K562 (cell line): ENCODE data around the gene PTK6. TPM values are rescaled to one million over a fixed set of nuclear protein-coding genes. Genes with fewer than 3 reads are reported as not detected.

Experiments
- BACH1 ChIP-seq: fragments of 200-800 bp; sonication (Bioruptor generic); IDR thresholded peaks from 2 replicates; pipeline ENCODE4 v1.6.1; 2016; ENCODE audit warnings: missing genetic modification characterization, missing compliant biosample characterization
- HDAC2 ChIP-seq: fragments of 450-650 bp; IDR thresholded peaks from 2 replicates; pipeline ENCODE4 v1.6.1; 2016; ENCODE audit warnings: mild to moderate bottlenecking
- NONO ChIP-seq, 2 experiments: fragments of 200-400 bp in 1 of 2; fragments of 450-650 bp in 1 of 2; formaldehyde crosslinking in 1 of 2; IDR thresholded peaks; 2 replicates each; pipeline ENCODE4 v1.6.1; 2017; ENCODE audit warnings: low read depth in 2 of 2, mild to moderate bottlenecking in 2 of 2, moderate library complexity in 2 of 2, low read length in 1 of 2
- POLR2AphosphoS5 ChIP-seq: IDR thresholded peaks from 2 replicates; pipeline ENCODE4 v1.6.1; 2011; ENCODE audit warnings: mild to moderate bottlenecking, low read depth, low read length, moderate library complexity; ENCODE audit not compliant: control insufficient read depth, insufficient read depth
- ZNF146 ChIP-seq: IDR thresholded peaks from one replicate; pipeline ENCODE4 v1.6.1; 2018; ENCODE audit warnings: missing compliant biosample characterization; ENCODE audit not compliant: unreplicated experiment
- ZNF431 ChIP-seq: sonication (generic); formaldehyde crosslinking; IDR thresholded peaks from 2 replicates; pipeline ENCODE4 v1.8.0; 2022; ENCODE audit warnings: mild to moderate bottlenecking, missing genetic modification reagents
- ZNF717 ChIP-seq: fragments of 250-450 bp; sonication (Bioruptor Pico); IDR thresholded peaks from 2 replicates; pipeline ENCODE4 v1.5.0; 2021
- polyA plus RNA-seq, 8 experiments: library from polyadenylated mRNA; depleted of rRNA in 4 of 8; stranded (reverse) in 5 of 8; unstranded in 3 of 8; fragments of >200 nt; fragmentation: Nextera tagmentation in 2 of 8; fragmentation: Illumina TruSeq in 1 of 8; extraction: Ambion mirVana in 2 of 8; extraction: Trizol in 1 of 8; gene quantifications; 2 replicates each; pipeline versions ENCODE4 v1.2.1 to v1.2.3, GENCODE V29; 2011 to 2014; ENCODE audit warnings: inconsistent platforms in 1 of 8, missing spikeins in 1 of 8
- total RNA-seq, 7 experiments: library from RNA; depleted of rRNA in 6 of 7; stranded (reverse); fragments of >200 nt in 6 of 7; fragmentation: Illumina TruSeq in 2 of 7; extraction: Trizol in 2 of 7; gene quantifications; 2 replicates each; pipeline versions ENCODE4 v1.2.1 to v1.2.3, GENCODE V29; 2011 to 2021; ENCODE audit warnings: low replicate concordance in 1 of 7
- TF ChIP-seq, protein P1 (sequence below): fragments of 250-450 bp; sonication (Bioruptor Pico); IDR thresholded peaks from 2 replicates; pipeline ENCODE4 v1.8.0; 2022; ENCODE audit warnings: inconsistent platforms, mild to moderate bottlenecking, moderate library complexity, borderline replicate concordance
- TF ChIP-seq, protein P2 (sequence below): fragments of 250-450 bp; sonication (Bioruptor Pico); IDR thresholded peaks from 2 replicates; pipeline ENCODE4 v1.5.0; 2021
- TF ChIP-seq, protein P3 (sequence below), 2 experiments: fragments of 450-650 bp in 1 of 2; sonication (generic) in 1 of 2; formaldehyde crosslinking in 1 of 2; IDR thresholded peaks; 2 replicates each; pipeline versions ENCODE4 v1.7.1 to v1.9.0; 2016 to 2022; ENCODE audit warnings: inconsistent platforms in 1 of 2, mild to moderate bottlenecking in 1 of 2, missing genetic modification reagents in 1 of 2
- TF ChIP-seq, protein P4 (sequence below): sonication (generic); formaldehyde crosslinking; IDR thresholded peaks from 2 replicates; pipeline ENCODE4 v1.8.0; 2022; ENCODE audit warnings: mild to moderate bottlenecking, missing genetic modification reagents, borderline replicate concordance
- TF ChIP-seq, protein P5 (sequence below): conservative IDR thresholded peaks from 2 replicates; pipeline ENCODE4 v1.6.1; 2011; ENCODE audit warnings: low read depth, mild to moderate bottlenecking, low read length; ENCODE audit not compliant: control insufficient read depth

The PTK6 gene
- total and polyA plus RNA-seq, 9 of the 15 experiments (the other 6 are each of a cell fraction or from before 2014, with no cell fraction given): 0.07 TPM; not detected in 8

DNA sequence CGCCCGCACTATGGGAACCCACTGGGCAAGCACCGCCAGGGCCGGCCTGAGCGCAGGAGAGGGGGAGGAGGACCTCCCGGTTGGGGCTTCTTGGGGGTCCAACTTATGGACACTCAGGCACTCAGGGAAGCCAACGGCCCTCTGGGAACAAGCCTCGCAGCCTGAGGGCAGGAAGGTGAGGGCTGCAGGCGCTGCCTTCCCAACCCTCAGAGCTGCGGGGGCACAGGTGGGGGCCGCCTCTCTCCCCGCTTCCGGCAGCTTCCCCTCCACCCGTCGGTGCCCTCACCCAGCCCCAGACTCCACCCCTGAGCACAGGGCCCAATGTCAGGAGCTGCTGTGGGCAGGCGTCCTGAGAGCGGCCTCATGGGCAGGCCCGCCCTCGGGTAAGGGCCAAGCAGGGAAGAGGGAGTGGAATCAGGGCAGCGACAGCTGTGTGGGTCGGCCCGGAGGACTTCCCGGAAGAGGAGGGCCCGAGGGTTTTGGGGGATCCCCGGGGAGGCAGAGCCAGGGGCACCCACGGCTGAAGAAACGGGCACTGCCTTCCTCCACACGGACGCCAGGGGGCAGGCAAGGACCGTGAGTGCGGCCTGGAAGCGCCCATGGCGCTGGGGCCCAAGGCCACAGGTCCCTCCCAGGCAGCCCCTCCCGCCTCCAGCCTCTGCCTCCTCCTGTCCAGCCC, 488 bp upstream of the PTK6 start (continued):
- TF ChIP-seq, protein P1, sequence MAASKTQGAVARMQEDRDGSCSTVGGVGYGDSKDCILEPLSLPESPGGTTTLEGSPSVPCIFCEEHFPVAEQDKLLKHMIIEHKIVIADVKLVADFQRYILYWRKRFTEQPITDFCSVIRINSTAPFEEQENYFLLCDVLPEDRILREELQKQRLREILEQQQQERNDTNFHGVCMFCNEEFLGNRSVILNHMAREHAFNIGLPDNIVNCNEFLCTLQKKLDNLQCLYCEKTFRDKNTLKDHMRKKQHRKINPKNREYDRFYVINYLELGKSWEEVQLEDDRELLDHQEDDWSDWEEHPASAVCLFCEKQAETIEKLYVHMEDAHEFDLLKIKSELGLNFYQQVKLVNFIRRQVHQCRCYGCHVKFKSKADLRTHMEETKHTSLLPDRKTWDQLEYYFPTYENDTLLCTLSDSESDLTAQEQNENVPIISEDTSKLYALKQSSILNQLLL (CRISPR knock-in tag): no peak
- TF ChIP-seq BACH1 (tag): no peak
- TF ChIP-seq, protein P2, sequence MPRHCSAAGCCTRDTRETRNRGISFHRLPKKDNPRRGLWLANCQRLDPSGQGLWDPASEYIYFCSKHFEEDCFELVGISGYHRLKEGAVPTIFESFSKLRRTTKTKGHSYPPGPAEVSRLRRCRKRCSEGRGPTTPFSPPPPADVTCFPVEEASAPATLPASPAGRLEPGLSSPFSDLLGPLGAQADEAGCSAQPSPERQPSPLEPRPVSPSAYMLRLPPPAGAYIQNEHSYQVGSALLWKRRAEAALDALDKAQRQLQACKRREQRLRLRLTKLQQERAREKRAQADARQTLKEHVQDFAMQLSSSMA: no peak
- no peak for TF ChIP-seq ZNF431
- no peak for TF ChIP-seq NONO (IDR thresholded peaks at IDR 0.05; ENCODE audit: low read depth in 2 of 2, low read length in 1 of 2)
- TF ChIP-seq, protein P3, sequence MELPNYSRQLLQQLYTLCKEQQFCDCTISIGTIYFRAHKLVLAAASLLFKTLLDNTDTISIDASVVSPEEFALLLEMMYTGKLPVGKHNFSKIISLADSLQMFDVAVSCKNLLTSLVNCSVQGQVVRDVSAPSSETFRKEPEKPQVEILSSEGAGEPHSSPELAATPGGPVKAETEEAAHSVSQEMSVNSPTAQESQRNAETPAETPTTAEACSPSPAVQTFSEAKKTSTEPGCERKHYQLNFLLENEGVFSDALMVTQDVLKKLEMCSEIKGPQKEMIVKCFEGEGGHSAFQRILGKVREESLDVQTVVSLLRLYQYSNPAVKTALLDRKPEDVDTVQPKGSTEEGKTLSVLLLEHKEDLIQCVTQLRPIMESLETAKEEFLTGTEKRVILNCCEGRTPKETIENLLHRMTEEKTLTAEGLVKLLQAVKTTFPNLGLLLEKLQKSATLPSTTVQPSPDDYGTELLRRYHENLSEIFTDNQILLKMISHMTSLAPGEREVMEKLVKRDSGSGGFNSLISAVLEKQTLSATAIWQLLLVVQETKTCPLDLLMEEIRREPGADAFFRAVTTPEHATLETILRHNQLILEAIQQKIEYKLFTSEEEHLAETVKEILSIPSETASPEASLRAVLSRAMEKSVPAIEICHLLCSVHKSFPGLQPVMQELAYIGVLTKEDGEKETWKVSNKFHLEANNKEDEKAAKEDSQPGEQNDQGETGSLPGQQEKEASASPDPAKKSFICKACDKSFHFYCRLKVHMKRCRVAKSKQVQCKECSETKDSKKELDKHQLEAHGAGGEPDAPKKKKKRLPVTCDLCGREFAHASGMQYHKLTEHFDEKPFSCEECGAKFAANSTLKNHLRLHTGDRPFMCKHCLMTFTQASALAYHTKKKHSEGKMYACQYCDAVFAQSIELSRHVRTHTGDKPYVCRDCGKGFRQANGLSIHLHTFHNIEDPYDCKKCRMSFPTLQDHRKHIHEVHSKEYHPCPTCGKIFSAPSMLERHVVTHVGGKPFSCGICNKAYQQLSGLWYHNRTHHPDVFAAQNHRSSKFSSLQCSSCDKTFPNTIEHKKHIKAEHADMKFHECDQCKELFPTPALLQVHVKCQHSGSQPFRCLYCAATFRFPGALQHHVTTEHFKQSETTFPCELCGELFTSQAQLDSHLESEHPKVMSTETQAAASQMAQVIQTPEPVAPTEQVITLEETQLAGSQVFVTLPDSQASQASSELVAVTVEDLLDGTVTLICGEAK (IDR thresholded peaks at IDR 0.05): no peak
- TF ChIP-seq, protein P3 (CRISPR knock-in tag; IDR thresholded peaks at IDR 0.05): no peak
- TF ChIP-seq, protein P4, sequence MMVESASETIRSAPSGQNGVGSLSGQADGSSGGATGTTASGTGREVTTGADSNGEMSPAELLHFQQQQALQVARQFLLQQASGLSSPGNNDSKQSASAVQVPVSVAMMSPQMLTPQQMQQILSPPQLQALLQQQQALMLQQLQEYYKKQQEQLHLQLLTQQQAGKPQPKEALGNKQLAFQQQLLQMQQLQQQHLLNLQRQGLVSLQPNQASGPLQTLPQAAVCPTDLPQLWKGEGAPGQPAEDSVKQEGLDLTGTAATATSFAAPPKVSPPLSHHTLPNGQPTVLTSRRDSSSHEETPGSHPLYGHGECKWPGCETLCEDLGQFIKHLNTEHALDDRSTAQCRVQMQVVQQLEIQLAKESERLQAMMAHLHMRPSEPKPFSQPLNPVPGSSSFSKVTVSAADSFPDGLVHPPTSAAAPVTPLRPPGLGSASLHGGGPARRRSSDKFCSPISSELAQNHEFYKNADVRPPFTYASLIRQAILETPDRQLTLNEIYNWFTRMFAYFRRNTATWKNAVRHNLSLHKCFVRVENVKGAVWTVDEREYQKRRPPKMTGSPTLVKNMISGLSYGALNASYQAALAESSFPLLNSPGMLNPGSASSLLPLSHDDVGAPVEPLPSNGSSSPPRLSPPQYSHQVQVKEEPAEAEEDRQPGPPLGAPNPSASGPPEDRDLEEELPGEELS (CRISPR knock-in tag): no peak
- TF ChIP-seq, protein P5, sequence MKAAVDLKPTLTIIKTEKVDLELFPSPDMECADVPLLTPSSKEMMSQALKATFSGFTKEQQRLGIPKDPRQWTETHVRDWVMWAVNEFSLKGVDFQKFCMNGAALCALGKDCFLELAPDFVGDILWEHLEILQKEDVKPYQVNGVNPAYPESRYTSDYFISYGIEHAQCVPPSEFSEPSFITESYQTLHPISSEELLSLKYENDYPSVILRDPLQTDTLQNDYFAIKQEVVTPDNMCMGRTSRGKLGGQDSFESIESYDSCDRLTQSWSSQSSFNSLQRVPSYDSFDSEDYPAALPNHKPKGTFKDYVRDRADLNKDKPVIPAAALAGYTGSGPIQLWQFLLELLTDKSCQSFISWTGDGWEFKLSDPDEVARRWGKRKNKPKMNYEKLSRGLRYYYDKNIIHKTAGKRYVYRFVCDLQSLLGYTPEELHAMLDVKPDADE: no peak
- no peak for TF ChIP-seq POLR2AphosphoS5
- TF ChIP-seq HDAC2: no peak
- no peak for TF ChIP-seq ZNF717 (CRISPR knock-in tag)
- TF ChIP-seq ZNF146: no peak
